GM21717 (cell line): ENCODE data around the gene SLC2A1.
"Not testable (repeated sequence)": the region's sequence is repeated elsewhere in the genome, so short reads cannot be mapped to it uniquely, and the experiment has no call there.

Experiments
- ATAC-seq: cut with Tn5 transposase; IDR thresholded peaks from one replicate; pipeline ENCODE4 v1.9.1; 2021; ENCODE audit warnings: mild to moderate bottlenecking, moderate library complexity; ENCODE audit not compliant: unreplicated experiment

Gene SLC2A1

GRCh38 chr1:42913426-42914091, 45.1 kb downstream of the SLC2A1 start:
- ATAC-seq = no peak

GRCh38 chr1:42910985-42911384, 47.7 kb downstream of the SLC2A1 start:
- no peak for ATAC-seq

GRCh38 chr1:42908046-42908445, 50.6 kb downstream of the SLC2A1 start:
- no peak for ATAC-seq

- no peak for ATAC-seq
These were observed 54.2 kb downstream of the SLC2A1 start for GRCh38 chr1:42904434-42904833.

GRCh38 chr1:42899960-42900359, 58.7 kb downstream of the SLC2A1 start:
- not testable (repeated sequence) for ATAC-seq

- no peak for ATAC-seq
These were observed 67.1 kb downstream of the SLC2A1 start for GRCh38 chr1:42891465-42892138.

- ATAC-seq = no peak
These were observed 69.4 kb downstream of the SLC2A1 start for GRCh38 chr1:42889264-42889663.

GRCh38 chr1:42888013-42888633, 70.5 kb downstream of the SLC2A1 start:
- no peak for ATAC-seq

- ATAC-seq = no peak
These were observed 71.3 kb downstream of the SLC2A1 start for GRCh38 chr1:42887366-42887765.

GRCh38 chr1:42886800-42887199, 71.9 kb downstream of the SLC2A1 start:
- no peak for ATAC-seq

- ATAC-seq = no peak
These were observed 72.5 kb downstream of the SLC2A1 start for GRCh38 chr1:42886046-42886739.

GRCh38 chr1:42880384-42880783, 78.3 kb downstream of the SLC2A1 start:
- ATAC-seq = no peak

GRCh38 chr1:42877380-42877779, 81.3 kb downstream of the SLC2A1 start:
- ATAC-seq = no peak

GRCh38 chr1:42876009-42876408, 82.7 kb downstream of the SLC2A1 start:
- no peak for ATAC-seq
